Neural crest cell (in vitro differentiated cells): Measurements from ENCODE around the gene PLEKHN1. TPM values are rescaled to one million over a fixed set of nuclear protein-coding genes. Genes with fewer than 3 reads are reported as not detected.

ENCODE experiments used
- DNase-seq: peaks from one replicate; pipeline ENCODE4 v3.0.0; 2021; ENCODE audit warnings: low read depth, mixed read lengths, low spot score
- H3K27ac Mint-ChIP-seq: one replicate; pipeline ENCODE4 v1.8.0; 2021; ENCODE audit warnings: mild to moderate bottlenecking, mixed read lengths; ENCODE audit not compliant: unreplicated experiment
- H3K27me3 Mint-ChIP-seq: 2 replicates; pipeline ENCODE4 v1.8.0; 2021; ENCODE audit warnings: low read depth, mild to moderate bottlenecking, mixed read lengths
- H3K36me3 Mint-ChIP-seq: 2 replicates; pipeline ENCODE4 v1.8.0; 2021; ENCODE audit warnings: low read depth, mild to moderate bottlenecking, mixed read lengths
- H3K4me1 Mint-ChIP-seq: 2 replicates; pipeline ENCODE4 v1.8.0; 2021; ENCODE audit warnings: mixed read lengths
- H3K4me3 Mint-ChIP-seq: one replicate; pipeline ENCODE4 v1.8.0; 2021; ENCODE audit warnings: mild to moderate bottlenecking, mixed read lengths
- H3K9me3 Mint-ChIP-seq: 2 replicates; pipeline ENCODE4 v1.8.0; 2021; ENCODE audit warnings: mixed read lengths
- CTCF ChIP-seq: fragments of 200-600 bp; sonication (generic); conservative IDR thresholded peaks from 2 replicates; pipeline ENCODE4 v1.5.0; 2021; ENCODE audit warnings: antibody characterized with exemption, mild to moderate bottlenecking
- total RNA-seq: library from RNA; stranded (reverse); gene quantifications from 2 replicates; pipeline ENCODE4 v1.2.1, GENCODE V29; 2021

The PLEKHN1 gene
- total RNA-seq, 1 donor from 2014 or later = not detected

DNA sequence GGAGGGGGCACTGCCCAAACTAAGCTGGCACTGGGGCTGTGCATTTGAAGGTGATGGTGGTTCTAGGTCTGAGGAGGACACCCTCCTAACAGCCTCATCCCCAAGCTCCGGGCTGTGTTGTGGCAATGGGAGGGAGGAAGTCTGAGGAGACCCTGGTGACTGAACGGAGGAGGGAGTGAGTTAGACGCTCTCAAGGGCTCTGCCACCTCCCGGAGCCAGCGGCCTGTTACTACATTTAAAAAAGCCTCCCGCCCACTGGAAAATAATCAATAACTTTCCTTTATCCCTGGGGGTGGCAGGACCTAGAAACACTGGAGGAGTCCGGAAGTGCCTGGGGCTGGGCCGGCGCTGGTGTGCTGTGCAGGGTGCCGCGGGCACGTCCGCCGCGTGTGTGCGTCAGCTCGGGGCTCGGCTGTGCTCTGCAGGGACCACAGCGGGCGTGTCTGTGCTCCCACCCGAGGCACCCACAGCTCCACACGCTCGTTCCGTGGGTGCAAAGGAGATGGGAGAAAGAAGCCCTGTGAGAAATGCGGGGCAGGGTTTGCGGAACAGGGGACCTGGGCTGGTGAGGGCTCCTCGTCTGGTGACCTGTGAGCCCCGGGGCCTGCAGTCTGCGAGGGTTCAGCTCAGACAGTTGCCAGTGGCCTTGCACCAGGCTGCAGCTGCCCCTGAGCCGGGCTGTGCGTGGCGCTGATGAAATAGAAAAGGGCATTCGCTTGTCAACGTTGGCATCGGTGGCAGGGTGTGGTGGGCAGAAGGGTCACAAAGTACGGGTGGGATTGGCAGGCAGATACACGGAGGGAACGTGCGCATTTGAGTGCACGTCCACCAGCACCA lies 37.2 kb upstream of the PLEKHN1 start:
- H3K27me3 Mint-ChIP-seq = peaks cover 88% of the 10 kb centered on the region
- no peak overlapping the region for H3K4me3 Mint-ChIP-seq
- no peaks in the 10 kb centered on the region for H3K4me1 Mint-ChIP-seq
- H3K9me3 Mint-ChIP-seq = no peaks in the 10 kb centered on the region
- H3K27ac Mint-ChIP-seq = no peak overlapping the region
- H3K36me3 Mint-ChIP-seq = no peaks in the 10 kb centered on the region
- TF ChIP-seq CTCF = no peak
- no peak for DNase-seq

- H3K4me3 Mint-ChIP-seq = no peak overlapping the region
- H3K27ac Mint-ChIP-seq = no peak overlapping the region
- DNase-seq = no peak
- no peaks in the 10 kb centered on the region for H3K4me1 Mint-ChIP-seq
- TF ChIP-seq CTCF = no peak
- H3K27me3 Mint-ChIP-seq = peaks cover 86% of the 10 kb centered on the region
- H3K36me3 Mint-ChIP-seq = no peaks in the 10 kb centered on the region
- no peaks in the 10 kb centered on the region for H3K9me3 Mint-ChIP-seq
These were observed 36.3 kb upstream of the PLEKHN1 start for GRCh38 chr1:929712-930632.

DNA sequence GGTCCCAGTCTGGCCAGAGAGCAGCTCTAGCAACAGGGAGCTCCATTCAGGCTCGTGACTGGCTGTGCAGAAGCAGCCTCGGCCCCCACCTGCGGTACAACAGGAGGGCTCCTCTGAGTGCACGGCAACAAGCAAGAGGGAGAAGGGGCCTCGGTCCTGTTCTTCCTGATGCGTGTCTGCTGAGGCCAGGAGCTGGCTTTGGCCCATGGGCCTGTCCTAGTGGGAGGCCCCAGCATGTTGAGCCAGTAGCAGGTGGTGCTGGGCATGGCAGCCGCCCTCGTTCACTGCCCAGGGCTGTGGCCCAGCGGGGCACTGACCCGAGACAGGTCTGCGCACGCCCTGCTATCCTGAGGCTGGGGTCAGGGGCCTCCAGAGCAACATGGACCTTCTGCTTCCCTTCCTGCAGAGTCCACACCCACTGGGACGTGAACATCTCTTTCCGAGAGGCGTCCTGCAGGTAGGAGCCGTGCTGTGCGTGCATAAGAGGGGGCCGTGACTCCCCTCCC lies 35.6 kb upstream of the PLEKHN1 start:
- Mint-ChIP-seq H3K4me1 (no peaks in the 10 kb centered on the region), H3K4me3 (no peak overlapping the region), H3K27me3 (peaks cover 88% of the 10 kb centered on the region), H3K27ac (no peak overlapping the region), H3K36me3 (no peaks in the 10 kb centered on the region), H3K9me3 (no peaks in the 10 kb centered on the region)
- TF ChIP-seq CTCF = no peak
- no peak for DNase-seq

GRCh38 chr1:931380-932172 lies 34.7 kb upstream of the PLEKHN1 start:
- no peaks in the 10 kb centered on the region for H3K36me3 Mint-ChIP-seq
- no peak for TF ChIP-seq CTCF
- no peak overlapping the region for H3K4me3 Mint-ChIP-seq
- H3K27me3 Mint-ChIP-seq = peaks cover 84% of the 10 kb centered on the region
- no peaks in the 10 kb centered on the region for H3K4me1 Mint-ChIP-seq
- H3K9me3 Mint-ChIP-seq = no peaks in the 10 kb centered on the region
- no peak overlapping the region for H3K27ac Mint-ChIP-seq
- DNase-seq = no peak

- no peak overlapping the region for H3K4me3 Mint-ChIP-seq
- DNase-seq = no peak
- H3K4me1 Mint-ChIP-seq = no peaks in the 10 kb centered on the region
- H3K9me3 Mint-ChIP-seq = no peaks in the 10 kb centered on the region
- no peak for TF ChIP-seq CTCF
- H3K27ac Mint-ChIP-seq = no peak overlapping the region
- no peaks in the 10 kb centered on the region for H3K36me3 Mint-ChIP-seq
- H3K27me3 Mint-ChIP-seq = peaks cover 84% of the 10 kb centered on the region
These were observed 34.1 kb upstream of the PLEKHN1 start for GRCh38 chr1:932173-932510.
